ENCODE results near the gene LGALS12.

GRCh38 chr11:63505857-63506528 is at the start of gene LGALS12:
- TF ChIP-seq CTCF (conservative IDR thresholded peaks at IDR 0.05 in 1 of 2, IDR thresholded peaks at IDR 0.05 in 1 of 2; ENCODE audit: low read depth in 1 of 2, low read length in 2 of 2) (no peak), EZH2 (IDR thresholded peaks at IDR 0.05; ENCODE audit: low read length, missing control alignments) (no peak)

All from fibroblast of lung (primary cell).